ENCODE measurements around the gene DUSP9. TPM values are rescaled to one million over a fixed set of nuclear protein-coding genes. Genes with fewer than 3 reads are reported as not detected.

DUSP9 gene
- total RNA-seq, 2 donors from 2014 or later, result not detected

- DNase-seq (ENCODE audit: low spot score), result peak; percentile 62
- intact Hi-C loops (cut with DNase I), result no loop called here
Observed at GRCh38 chrX:153644356-153645125, 2.5 kb upstream of the DUSP9 start.

GRCh38 chrX:153645151-153645550 is 1.9 kb upstream of the DUSP9 start:
- intact Hi-C loops (cut with DNase I), result no loop called here
- DNase-seq (ENCODE audit: low spot score), result peak; percentile 26

GRCh38 chrX:153645921-153646488 is 998 bp upstream of the DUSP9 start:
- intact Hi-C loops (cut with DNase I), result no loop called here
- DNase-seq (ENCODE audit: low spot score), result peak; percentile 31

GRCh38 chrX:153647461-153648357 is 706 bp downstream of the DUSP9 start:
- intact Hi-C loops (cut with DNase I), result no loop called here
- peak; percentile 74 for DNase-seq (ENCODE audit: low spot score)

- DNase-seq (ENCODE audit: low spot score), result peak; percentile 55
Observed at GRCh38 chrX:153648358-153649177, 1.6 kb downstream of the DUSP9 start.

GRCh38 chrX:153649178-153649914 is 2.3 kb downstream of the DUSP9 start:
- peak; percentile 69 for DNase-seq (ENCODE audit: low spot score)
- intact Hi-C loops (cut with DNase I), result no loop called here

More at GRCh38 chrX:153648358-153649177, 1.6 kb downstream of the DUSP9 start:
- intact Hi-C loops (cut with DNase I), result no loop called here

GRCh38 chrX:153649915-153650782 is 3.1 kb downstream of the DUSP9 start:
- peak; percentile 67 for DNase-seq (ENCODE audit: low spot score)

GRCh38 chrX:153650959-153651358 is 4.0 kb downstream of the DUSP9 start:
- intact Hi-C loops (cut with DNase I), result no loop called here
- DNase-seq (ENCODE audit: low spot score), result peak; percentile 42

More at GRCh38 chrX:153649915-153650782, 3.1 kb downstream of the DUSP9 start:
- intact Hi-C loops (cut with DNase I), result no loop called here

- DNase-seq (ENCODE audit: low spot score), result peak; percentile 62
- intact Hi-C loops (cut with DNase I), result no loop called here
Observed at GRCh38 chrX:153651540-153652079, 4.6 kb downstream of the DUSP9 start.

GRCh38 chrX:153653556-153653955 is 6.6 kb downstream of the DUSP9 start:
- no peak for DNase-seq (ENCODE audit: low spot score)
- intact Hi-C loops (cut with DNase I), result no loop called here

GRCh38 chrX:153657161-153657560 is 10.2 kb downstream of the DUSP9 start:
- intact Hi-C loops (cut with DNase I), result no loop called here
- peak; percentile 72 for DNase-seq (ENCODE audit: low spot score)

- intact Hi-C loops (cut with DNase I), result no loop called here
- DNase-seq (ENCODE audit: low spot score), result no peak
Observed at GRCh38 chrX:153659268-153659667, 12.3 kb downstream of the DUSP9 start.

- intact Hi-C loops (cut with DNase I), result loop anchor here in 1 of 2 donors (10.0 kb wide), 1 partner anchor 107 kb away; no protein-coding TSS in a partner anchor
- DNase-seq (ENCODE audit: low spot score), result peak; percentile 86
Observed at GRCh38 chrX:153662266-153662665, 15.3 kb downstream of the DUSP9 start.

- intact Hi-C loops (cut with DNase I), result loop anchor here (5.0 to 10.0 kb wide), 2 partner anchors 111 to 1421 kb away; no protein-coding TSS in a partner anchor
- DNase-seq (ENCODE audit: low spot score), result no peak
Observed at GRCh38 chrX:153665726-153666306, 18.8 kb downstream of the DUSP9 start.

- no peak for DNase-seq (ENCODE audit: low spot score)
- intact Hi-C loops (cut with DNase I), result loop anchor here (5.0 to 10.0 kb wide), 2 partner anchors 113 to 1420 kb away; no protein-coding TSS in a partner anchor
Observed at GRCh38 chrX:153667281-153667955, 20.4 kb downstream of the DUSP9 start.

GRCh38 chrX:153667956-153668396 is 21.0 kb downstream of the DUSP9 start:
- peak; percentile 96 for DNase-seq (ENCODE audit: low spot score)
- intact Hi-C loops (cut with DNase I), result loop anchor here (5.0 to 10.0 kb wide), 2 partner anchors 113 to 1419 kb away; no protein-coding TSS in a partner anchor

Data from posterior vena cava (tissue), 2 donors.